IPS DF 4.7 (cell line): ENCODE data around the gene ZNF778.

ENCODE experiments used
- DNase-seq: peaks from one replicate; pipeline ENCODE4 v3.0.0-alpha.2; 2013; ENCODE audit warnings: low spot score; ENCODE audit errors: extremely low read depth

ZNF778 gene

DNA sequence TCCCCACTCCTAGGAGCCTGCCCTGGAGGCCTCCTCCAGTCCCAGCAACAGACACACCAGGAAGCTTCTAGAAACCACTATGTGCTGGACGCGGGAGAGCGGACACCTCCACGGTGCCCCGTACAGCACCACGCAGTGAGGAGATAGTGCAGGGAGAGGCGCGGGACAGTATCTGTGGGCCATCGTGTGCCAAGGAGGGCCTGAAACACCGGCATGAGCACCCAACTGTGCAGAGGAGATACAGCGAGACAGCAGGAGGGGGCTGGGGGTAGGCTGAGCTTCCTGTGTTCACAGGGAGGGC, 57.7 kb downstream of the ZNF778 start:
- no peak for DNase-seq

- DNase-seq = no peak
Observed at GRCh38 chr16:89275837-89276720, 58.6 kb downstream of the ZNF778 start.

GRCh38 chr16:89277049-89277448, 59.5 kb downstream of the ZNF778 start:
- no peak for DNase-seq

DNA sequence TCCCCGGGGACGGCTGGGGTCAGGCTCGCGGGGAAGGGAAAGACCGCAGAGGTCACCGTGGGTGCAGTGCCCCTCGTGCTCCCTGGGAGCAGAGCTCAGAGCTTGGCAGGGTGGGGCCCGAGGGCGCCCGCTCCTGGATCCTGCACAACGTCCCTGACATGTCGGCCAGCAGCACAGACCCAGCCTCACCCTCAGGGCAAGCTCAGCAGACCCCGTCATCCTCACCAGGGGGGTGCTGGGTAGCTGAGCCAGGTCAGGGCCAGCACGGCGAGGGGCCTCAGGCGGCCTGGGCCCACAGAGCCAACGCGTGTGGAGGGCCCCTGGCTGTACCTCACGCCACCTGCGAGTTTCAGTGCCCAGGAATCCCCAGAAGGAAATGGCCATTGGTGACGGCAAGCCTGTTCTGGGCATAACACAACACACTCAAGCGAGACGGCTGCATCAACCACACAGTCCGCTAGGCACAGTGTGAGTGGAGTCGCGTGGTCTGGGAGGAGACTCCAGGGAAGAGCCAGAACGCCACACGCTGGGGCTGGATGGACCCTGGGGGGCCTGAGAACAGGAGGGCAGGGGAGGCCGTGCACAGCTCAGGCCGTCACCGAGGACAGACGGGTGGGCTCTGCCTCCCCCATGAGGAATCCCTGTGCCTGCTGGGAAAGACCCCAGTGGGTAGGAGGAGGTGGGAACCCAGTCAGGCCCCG, 60.3 kb downstream of the ZNF778 start:
- DNase-seq = no peak

GRCh38 chr16:89278441-89279240, 61.1 kb downstream of the ZNF778 start:
- no peak for DNase-seq

GRCh38 chr16:89279666-89280481, 62.4 kb downstream of the ZNF778 start:
- no peak for DNase-seq

GRCh38 chr16:89280546-89281188, 63.2 kb downstream of the ZNF778 start:
- DNase-seq = no peak

- DNase-seq = no peak
Observed at GRCh38 chr16:89281189-89281577, 63.7 kb downstream of the ZNF778 start.

- DNase-seq = no peak
Observed at GRCh38 chr16:89281829-89282228, 64.3 kb downstream of the ZNF778 start.

DNA sequence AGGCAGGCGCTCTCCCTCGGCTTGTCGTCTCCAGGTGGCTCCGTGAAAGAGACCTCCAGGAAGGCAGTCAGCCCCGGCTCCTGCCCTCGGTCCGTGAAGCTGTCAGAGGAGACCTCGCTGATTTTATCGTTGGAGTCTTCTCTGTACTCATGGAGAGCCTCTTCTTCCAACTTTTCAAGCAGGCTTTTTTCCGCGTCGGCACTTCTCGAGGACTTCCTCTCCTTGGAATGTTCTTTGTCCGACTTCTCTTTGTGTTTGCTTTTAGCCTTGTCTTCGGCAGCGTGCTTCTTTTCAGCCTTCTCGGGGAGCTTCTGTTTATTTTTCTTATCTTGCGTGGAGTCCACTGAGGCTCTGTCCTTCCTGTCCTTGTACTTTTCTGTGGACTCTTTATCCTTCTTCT, 65.0 kb downstream of the ZNF778 start:
- DNase-seq = no peak

DNA sequence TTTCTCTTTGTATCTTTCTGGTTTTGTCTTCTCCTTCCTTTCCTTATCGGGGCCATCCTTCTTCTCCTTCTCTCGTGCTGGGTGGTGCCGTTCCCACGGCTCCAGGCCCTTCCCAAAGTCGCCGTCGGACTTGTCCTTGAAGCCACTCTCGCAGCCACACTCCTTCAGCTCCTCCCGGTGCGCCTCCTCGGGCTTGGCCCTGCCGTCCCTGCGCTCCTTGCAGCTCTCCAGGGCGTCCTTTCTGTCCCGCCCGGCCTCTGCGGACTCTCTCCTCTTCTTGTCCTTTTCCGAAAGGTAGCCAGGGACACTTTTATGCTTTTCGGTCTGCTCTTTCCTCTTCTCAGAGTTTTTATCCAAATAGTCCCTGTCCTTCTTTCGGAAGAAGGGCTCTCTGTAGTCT, 65.9 kb downstream of the ZNF778 start:
- no peak for DNase-seq

GRCh38 chr16:89285381-89285780, 67.9 kb downstream of the ZNF778 start:
- no peak for DNase-seq

DNA sequence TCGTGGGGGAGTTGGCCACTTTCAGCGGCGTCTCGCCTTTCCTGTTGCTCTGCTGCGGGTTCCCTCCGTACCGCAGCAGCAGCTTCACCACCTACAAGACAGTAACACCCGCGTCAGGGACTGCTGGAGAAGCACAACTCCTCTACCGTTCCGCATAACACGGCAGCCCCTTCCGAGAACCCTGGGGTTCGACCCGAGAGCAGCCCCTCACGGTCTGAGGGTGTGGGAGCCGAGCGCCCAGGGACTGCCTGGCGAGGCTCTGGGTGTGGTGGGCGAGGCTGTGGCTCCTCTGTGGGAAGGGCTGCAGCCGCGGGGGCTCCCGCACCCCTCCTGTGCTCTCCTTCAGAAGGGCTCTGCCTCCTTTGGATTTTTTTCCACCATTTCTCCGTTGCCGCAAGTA, 68.6 kb downstream of the ZNF778 start:
- DNase-seq = no peak
